HG03064 (cell line): Measurements from ENCODE around the gene CEMIP.
"Not testable (repeated sequence)": the region's sequence is repeated elsewhere in the genome, so short reads cannot be mapped to it uniquely, and the experiment has no call there.

Source experiments
- ATAC-seq: cut with Tn5 transposase; IDR thresholded peaks from one replicate; pipeline ENCODE4 v1.9.1; 2021; ENCODE audit warnings: low read depth; ENCODE audit not compliant: unreplicated experiment

The CEMIP gene

DNA sequence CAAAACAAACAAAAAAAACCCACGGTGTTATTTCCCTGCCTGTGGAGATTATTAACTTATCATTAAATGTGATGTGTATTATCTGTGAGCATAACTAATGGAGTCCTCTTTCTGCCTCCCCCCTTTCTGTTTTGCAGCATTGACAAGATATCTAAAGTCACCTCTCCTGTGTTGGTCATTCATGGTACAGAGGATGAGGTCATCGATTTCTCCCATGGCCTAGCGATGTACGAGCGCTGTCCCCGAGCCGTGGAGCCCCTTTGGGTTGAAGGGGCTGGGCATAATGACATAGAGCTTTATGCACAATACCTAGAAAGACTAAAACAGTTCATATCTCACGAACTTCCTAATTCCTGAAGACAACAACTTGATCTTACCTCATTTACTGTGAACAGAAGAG lies 25.2 kb upstream of the CEMIP start:
- ATAC-seq, result no peak

DNA sequence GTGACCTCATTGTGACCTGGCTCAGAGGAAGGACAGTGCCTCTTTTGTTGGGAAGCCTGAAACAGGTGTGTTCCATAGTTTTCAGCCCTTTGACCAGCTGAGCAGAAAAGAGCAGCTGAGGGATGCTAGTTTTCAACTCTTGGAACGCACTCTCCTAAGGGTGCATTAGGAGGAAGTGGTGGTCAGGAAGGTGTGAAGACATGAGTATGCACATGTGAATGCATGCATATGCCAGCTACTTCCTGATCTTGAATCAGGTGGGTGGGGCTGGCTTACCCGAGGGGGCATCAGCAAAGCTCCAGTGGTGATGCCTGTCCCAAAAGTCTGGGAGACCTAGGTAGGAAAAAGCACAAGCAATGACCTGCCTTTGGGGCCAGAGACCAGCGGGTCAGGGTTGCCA lies 23.3 kb upstream of the CEMIP start:
- no peak for ATAC-seq

- no peak for ATAC-seq
Measured at GRCh38 chr15:80758130-80758745, 20.9 kb upstream of the CEMIP start.

GRCh38 chr15:80760960-80761359 lies 18.2 kb upstream of the CEMIP start:
- ATAC-seq, result no peak

DNA sequence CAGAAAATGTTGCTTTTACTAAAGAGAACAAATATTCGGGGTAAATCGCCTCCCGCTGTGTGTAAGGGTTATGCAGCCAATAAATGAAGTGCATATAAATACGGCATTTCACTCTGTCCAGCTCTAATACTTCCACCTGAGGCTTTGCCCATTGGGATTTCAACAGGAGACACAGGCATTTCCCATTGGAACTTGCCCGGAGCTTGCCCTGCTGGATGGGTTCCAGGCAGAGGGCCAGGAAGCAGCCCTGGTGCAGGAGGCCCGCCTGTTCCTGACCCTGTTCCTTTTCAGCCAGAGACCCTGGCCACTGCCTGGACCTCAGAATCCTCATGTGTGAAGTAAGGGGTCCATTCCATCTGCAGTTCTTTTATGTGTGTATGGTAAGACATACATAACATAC lies 17.4 kb upstream of the CEMIP start:
- no peak for ATAC-seq

DNA sequence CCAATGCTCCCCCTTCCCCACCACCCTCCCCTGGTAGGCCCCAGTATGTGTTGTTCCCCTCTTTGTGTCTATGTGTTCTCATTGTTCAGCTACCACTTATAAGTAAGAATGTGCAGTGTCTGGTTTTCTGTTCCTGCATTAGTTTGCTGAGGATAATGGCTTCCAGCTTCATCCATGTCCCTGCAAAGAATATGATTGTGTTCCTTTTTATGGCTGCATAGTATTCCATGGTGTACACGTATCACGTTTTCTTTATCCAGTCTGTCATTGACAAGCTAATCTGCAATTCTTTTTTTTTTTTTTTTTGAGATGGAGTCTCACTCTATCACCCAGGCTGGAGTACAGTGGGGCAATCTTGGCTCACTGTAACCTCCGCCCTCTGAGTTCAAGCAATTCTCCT lies 15.9 kb upstream of the CEMIP start:
- ATAC-seq, result not testable (repeated sequence)

GRCh38 chr15:80764535-80764934 lies 14.6 kb upstream of the CEMIP start:
- no peak for ATAC-seq

DNA sequence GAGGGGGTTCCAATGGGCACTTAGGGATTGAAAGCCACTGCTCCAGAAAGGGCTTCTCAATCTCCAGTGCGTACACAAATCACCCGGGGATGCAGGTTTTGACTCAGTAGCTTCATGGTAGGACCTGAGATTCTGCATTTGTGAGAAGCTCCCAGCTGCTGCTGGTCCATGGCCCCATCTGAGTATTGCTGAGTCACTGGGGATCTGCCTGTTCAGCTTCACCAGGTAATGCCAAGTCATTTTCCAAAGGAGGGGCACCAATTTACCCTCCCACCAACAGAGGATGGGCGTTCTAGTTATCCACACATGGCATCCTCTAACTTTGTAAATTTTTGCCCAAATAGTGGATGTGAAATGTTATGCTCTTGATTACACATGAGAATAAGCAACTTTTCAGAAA lies 12.9 kb upstream of the CEMIP start:
- ATAC-seq, result no peak

GRCh38 chr15:80768158-80768557 lies 11.0 kb upstream of the CEMIP start:
- ATAC-seq, result no peak

DNA sequence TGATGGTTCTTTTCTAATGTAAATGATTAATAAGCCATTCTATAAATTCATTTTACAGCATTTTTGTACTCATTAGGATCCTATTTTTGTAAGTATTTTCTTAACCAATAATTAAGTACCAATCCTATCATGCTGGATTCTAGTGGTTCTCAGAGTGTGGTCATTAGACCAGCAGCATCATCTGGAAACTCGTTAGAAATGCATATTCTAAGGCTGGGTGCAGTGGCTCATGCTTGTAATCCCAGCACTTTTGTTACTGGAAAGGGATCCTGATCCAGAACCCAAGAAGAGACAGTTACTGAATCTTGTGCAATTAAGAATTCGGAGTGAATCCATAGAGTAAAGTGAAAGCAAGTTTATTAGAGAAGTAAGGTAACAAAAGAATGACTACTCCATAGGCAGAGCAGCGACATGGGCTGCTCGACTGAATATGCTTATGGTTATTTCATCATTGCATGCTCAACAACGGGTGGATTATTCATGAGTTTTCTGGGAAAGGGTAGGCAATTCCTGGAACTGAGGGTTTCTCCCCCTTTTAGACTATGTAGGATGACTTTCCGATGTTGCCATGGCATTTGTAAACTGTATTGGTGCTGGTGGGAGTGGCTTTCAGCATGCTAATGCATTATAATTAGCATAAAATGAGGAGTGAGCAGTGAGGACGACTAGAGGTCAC lies 9.9 kb upstream of the CEMIP start:
- no peak for ATAC-seq

DNA sequence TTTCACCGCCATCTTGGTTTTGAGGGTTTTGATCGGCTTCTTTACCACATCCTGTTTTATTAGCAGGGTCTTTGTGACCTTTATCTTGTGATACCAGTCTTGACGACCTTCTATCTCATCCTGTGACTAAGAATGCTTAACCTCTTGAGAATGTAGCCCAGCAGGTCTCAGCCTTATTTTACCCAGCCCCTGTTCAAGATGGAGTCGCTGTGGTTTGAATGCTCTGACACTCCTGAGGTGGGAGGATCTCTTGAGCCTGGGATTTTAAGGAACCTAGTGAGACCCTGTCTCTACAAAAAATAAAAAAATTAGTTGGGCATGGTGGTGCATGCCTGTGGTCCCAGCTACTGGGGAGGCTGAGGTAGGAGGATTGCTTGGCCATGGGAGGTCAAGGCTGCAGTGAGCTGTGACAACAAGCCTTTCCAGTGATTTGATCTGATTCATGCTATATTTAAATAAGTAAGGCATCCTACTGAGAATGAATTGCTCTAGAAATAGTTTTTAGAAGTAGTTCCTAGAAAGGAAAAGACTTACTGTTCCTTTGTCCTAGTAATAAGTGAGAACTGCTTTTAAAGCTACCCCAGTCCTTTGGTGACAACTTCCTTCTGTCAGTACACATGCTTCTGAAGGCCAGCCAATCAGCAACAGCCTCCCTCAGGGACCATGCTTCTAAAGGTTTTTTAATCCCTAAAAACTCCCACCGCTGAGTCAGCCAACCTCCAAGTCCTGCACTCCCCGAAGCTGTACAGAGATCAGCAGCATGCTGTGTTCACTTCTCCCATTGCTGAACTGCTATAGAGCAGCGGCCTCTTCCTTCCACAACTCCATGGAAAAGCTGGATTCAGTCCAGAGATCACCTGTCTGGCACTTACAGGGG lies 9.1 kb upstream of the CEMIP start:
- ATAC-seq, result no peak

DNA sequence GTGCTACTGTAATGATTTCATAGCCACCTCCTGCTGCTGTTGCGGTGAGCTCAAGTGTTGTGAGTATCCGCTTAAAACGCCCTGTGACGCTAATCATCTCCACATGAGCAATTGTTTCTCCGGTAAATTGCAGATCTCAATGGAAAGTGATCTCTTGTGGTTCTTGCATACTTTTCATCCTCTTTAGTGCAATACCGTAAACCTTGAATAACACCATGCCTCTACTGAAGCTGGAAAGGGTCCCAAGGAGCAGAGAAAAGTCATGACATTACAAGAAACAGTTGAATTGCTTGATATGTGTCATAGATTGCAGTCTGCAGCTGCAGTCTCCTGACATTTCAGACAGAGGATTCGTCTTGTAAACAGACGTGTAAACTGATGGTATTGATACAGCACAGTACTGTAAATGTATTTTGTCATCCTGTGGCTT lies 6.0 kb upstream of the CEMIP start:
- ATAC-seq, result no peak

DNA sequence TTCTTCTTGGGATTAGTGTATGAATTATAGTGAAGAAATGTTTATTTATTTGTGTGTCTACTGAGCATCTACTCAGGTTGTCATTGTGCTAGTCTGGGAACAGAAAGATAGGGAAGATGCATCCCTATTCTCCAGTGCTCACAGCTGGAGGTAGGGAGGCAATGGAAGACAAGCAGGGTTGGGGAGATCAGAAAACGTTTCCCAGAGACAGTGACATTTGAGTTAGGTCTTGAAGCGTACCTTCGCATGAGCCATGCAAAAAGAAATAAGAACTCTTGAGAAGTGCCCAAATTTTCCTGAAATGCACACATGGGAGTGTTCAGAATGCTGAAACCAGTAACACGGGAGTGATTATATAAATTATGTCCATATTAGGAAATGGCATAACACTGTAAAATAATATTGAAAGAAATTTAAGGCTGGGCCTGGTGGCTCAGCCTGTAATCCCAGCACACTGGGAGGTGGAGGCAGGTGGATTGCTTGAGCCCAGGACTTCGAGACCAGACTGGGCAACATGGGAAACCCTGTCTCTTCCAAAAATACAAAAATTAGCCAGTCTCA lies 5.3 kb upstream of the CEMIP start:
- no peak for ATAC-seq

DNA sequence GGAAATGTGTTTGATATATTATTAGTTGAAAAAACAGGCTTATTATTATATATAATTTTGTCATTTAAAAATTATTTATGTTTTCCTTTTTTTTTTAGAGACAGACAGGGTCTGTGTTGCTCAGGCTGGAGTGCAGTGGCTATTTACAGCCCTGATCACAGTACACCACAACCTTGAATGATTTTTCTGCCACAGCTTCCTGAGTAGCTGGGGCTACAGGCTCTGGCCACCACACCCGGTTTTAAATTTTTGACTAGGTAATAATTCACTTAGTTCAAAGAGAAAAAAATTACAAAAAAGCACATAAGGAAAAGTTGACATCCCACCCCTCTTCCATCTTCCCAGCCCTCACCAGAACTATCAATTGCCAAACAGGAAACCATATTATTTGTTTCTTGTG lies 4.7 kb upstream of the CEMIP start:
- ATAC-seq, result no peak

- ATAC-seq, result no peak
Measured at GRCh38 chr15:80775338-80775737, 3.8 kb upstream of the CEMIP start.

GRCh38 chr15:80776420-80777045 lies 2.6 kb upstream of the CEMIP start:
- no peak for ATAC-seq

DNA sequence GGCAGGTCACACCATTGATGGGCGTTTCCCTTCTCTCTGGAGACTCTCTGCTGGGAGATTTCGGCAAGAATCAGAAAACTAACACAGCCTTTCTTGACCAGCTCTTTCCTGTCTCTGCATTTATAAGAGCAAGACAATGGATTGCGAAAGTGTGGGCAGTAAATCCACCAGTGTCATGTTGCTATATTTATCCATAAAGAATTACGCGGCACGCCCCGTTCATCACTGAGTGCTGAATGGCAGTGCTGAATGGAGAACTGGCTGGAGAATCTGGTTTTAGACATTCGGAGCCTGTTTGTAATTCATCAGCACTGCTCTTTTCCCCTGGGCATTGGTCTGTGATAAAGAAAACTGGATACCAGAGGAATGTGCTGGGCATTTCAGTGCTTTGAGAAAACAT lies 2.0 kb upstream of the CEMIP start:
- ATAC-seq, result no peak

DNA sequence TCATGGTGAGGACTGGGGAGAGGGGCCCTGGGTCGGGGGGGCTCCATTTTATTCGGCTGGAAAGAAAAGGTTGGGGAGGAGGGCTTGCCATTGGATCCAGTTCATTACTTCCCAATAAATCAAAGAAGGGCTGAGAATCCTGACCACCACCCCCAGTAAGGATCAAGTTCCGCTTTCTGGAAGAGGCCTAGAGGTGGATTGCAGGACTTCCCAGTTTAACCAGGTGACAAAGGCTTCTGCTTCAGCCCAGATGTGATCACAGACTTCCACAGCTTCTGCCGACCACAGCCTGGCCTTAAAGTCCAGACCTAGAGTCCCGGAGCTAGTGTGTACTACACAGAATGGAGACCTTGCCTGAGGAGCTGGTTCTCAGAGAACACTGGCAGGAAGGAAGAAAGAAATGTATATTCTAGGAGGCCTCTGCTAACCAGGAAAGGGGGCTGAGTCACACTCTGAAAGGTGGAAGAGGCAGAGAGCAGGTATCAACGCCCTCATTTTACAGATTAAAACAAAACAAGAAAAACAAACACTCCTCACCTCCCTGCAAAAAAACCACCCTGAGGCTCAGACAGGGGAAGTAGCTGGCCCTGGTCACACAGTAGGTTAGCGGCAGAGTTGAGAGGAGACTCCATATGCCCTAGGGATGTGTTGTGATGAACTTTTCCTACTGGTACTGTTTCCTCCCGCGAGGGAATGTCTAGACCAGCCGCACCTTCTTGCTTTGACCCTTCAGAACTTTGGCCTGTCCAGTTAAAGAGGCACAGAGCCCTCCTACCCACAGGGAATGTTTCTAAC lies 1.1 kb upstream of the CEMIP start:
- no peak for ATAC-seq

DNA sequence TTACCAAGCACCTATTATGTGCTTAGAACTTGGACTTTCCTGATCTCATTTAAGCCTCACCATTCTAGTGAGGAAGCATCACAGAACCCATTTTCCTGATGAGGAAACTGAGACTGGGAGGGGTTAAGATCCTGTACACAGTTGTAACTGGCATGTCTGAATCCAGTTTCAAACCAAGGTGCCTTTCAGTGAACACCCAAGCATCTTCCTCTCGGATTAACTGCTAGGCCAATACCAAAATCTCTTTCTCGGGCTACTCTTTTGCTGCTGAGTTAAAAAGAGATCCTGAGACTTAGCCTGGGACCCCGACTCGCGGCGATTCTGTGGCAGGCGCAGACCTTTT lies 578 bp upstream of the CEMIP start:
- no peak for ATAC-seq
